GM21717 (cell line): ENCODE measurements around the gene BPIFB2.

Source experiments
- ATAC-seq: cut with Tn5 transposase; IDR thresholded peaks from one replicate; pipeline ENCODE4 v1.9.1; 2021; ENCODE audit warnings: mild to moderate bottlenecking, moderate library complexity; ENCODE audit not compliant: unreplicated experiment

The BPIFB2 gene

GRCh38 chr20:32984196-32984595 is 23.3 kb upstream of the BPIFB2 start:
- no peak for ATAC-seq

GRCh38 chr20:32984631-32985354 is 22.7 kb upstream of the BPIFB2 start:
- ATAC-seq = no peak

GRCh38 chr20:32985596-32985995 is 21.9 kb upstream of the BPIFB2 start:
- no peak for ATAC-seq

GRCh38 chr20:32986331-32986966 is 21.1 kb upstream of the BPIFB2 start:
- ATAC-seq = no peak

- ATAC-seq = no peak
Measured at GRCh38 chr20:32987044-32987825, 20.3 kb upstream of the BPIFB2 start.

GRCh38 chr20:32988008-32988407 is 19.5 kb upstream of the BPIFB2 start:
- ATAC-seq = no peak

GRCh38 chr20:32989507-32990283 is 17.8 kb upstream of the BPIFB2 start:
- no peak for ATAC-seq

GRCh38 chr20:32990426-32990825 is 17.1 kb upstream of the BPIFB2 start:
- no peak for ATAC-seq

GRCh38 chr20:32991383-32991782 is 16.1 kb upstream of the BPIFB2 start:
- ATAC-seq = no peak

GRCh38 chr20:32991792-32992641 is 15.5 kb upstream of the BPIFB2 start:
- ATAC-seq = no peak

- no peak for ATAC-seq
Measured at GRCh38 chr20:32993496-32994050, 13.9 kb upstream of the BPIFB2 start.

GRCh38 chr20:32995802-32996201 is 11.7 kb upstream of the BPIFB2 start:
- no peak for ATAC-seq

GRCh38 chr20:32997431-32997830 is 10.1 kb upstream of the BPIFB2 start:
- ATAC-seq = no peak

GRCh38 chr20:32999603-33000250 is 7.8 kb upstream of the BPIFB2 start:
- ATAC-seq = no peak

GRCh38 chr20:33000802-33001466 is 6.6 kb upstream of the BPIFB2 start:
- ATAC-seq = no peak

- no peak for ATAC-seq
Measured at GRCh38 chr20:33002087-33002808, 5.3 kb upstream of the BPIFB2 start.

GRCh38 chr20:33004141-33004751 is 3.3 kb upstream of the BPIFB2 start, which contains the start of gene SUN5:
Gene SUN5, minus strand, starts transcription at chr20:33004433. Its CDS starts 93 bp downstream, at chr20:33004340.
- no peak for ATAC-seq

GRCh38 chr20:33005132-33005566 is 2.4 kb upstream of the BPIFB2 start:
- ATAC-seq = no peak
